ENCODE data around the gene NFE2L3. TPM values are rescaled to one million over a fixed set of nuclear protein-coding genes. Genes with fewer than 3 reads are reported as not detected.

Gene NFE2L3
- total and polyA plus RNA-seq, 9 of the 15 experiments (the other 6 are each of a cell fraction or from before 2014, with no cell fraction given), result 2.9 to 16.9 (median 12.4) TPM

- TF ChIP-seq CREB3 (tag; conservative IDR thresholded peaks at IDR 0.05; ENCODE audit: low read depth), result 0 out of 2 replicates have a peak, but pooled peaks have one; percentile 41
- TF ChIP-seq U2AF1 (optimal IDR thresholded peaks at IDR 0.05; ENCODE audit: low read depth, low read length), result no peak
- no peak for TF ChIP-seq BRF1 (IDR thresholded peaks at IDR 0.05; ENCODE audit: borderline replicate concordance, extremely low read depth, insufficient read length)
- TF ChIP-seq RCOR1 (IDR thresholded peaks at IDR 0.05; ENCODE audit: borderline replicate concordance in 1 of 2, low read depth in 2 of 2, low read length in 2 of 2), result no peak
- peak; percentile 99; the same call in 1 of the 2 replicates for TF ChIP-seq NFRKB (IDR thresholded peaks at IDR 0.05; ENCODE audit: low read depth)
Measured at GRCh38 chr7:26200038-26200443, 48.0 kb downstream of the NFE2L3 start (continued).

DNA sequence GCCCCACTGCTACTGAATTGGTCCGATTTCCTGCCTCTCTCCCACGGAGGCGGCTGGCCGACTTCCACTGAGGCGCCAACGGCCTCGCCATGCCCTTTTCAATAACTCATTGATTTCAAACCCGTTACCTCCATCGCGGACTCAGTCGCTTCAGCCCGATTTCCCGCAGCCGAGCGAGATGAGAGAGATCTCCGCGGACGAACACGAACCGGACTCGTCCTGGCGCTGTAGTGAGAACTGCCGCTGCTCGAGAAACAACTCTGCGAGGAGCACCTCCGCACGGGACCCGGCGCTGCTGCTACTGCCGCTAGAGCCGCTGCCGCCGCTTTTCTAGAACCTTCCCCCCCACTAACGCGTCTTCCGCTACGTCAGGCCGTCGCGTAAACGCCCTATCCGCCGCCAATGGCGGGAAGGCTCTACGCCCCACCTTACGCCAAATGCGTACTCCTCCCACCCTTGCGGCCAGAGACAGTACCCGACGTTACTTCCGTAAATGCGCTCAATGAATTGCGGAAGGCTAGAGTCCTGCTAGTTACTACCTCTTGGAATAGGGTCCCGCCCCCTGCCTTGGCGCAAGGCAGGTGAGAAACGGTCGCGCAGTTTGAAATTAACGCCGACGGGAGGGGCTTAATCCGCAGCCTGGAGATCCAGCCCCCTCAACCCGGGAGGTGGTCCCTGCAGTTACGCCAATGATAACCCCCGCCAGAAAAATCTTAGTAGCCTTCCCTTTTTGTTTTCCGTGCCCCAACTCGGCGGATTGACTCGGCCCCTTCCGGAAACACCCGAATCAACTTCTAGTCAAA lies 48.6 kb downstream of the NFE2L3 start, which contains the start of gene HNRNPA2B1:
HNRNPA2B1 (minus strand) TSS at position 303 of the 803 bp plus-strand sequence; CDS start at position 134, 169 bp downstream.
- in situ Hi-C loops (cut with MboI) (no loop called here), intact Hi-C loops (cut with micrococcal nuclease) (loop anchor here (1.0 to 10.0 kb wide), 5 partner anchors 84 to 338 kb away; no protein-coding TSS in a partner anchor)
- under 1% methylated on average over 71 of the region's 71 CpGs for WGBS (ENCODE audit: insufficient coverage, low coverage, missing lambda C conversion rate)
- Histone ChIP-seq H2AFZ (ENCODE audit: low read depth, low read length) (peak within 1 kb of the TSS; percentile 74), H3K27me3 (ENCODE audit: control insufficient read depth in 2 of 2, insufficient read depth in 2 of 2, low read length in 2 of 2) (no peaks in the 10 kb centered on the region), H3K9me1 (ENCODE audit: control insufficient read depth, insufficient read depth, low read length) (peaks cover 5% of the 10 kb centered on the region), H4K20me1 (replicated peaks; ENCODE audit: control insufficient read depth, insufficient read depth, low read length) (peaks cover 52% of the 10 kb centered on the region), H3K4me1 (replicated peaks in 1 of 2; ENCODE audit: control insufficient read depth in 2 of 2, insufficient read depth in 2 of 2, low read length in 2 of 2) (peaks cover 0 to 25% of the 10 kb centered on the region in 2 experiments; a peak in 2 of 5 replicates), H3K27ac (ENCODE audit: extremely low read depth, low read depth, low read length) (peak within 1 kb of the TSS; percentile 97), H3K4me2 (ENCODE audit: insufficient read depth, low read length) (peak within 1 kb of the TSS; percentile 89), H3K36me3 (ENCODE audit: control insufficient read depth, insufficient read depth, low read length) (peaks cover 70% of the 10 kb centered on the region), H3K4me3 (peak within 1 kb of the TSS; percentile 76), H3K9ac (ENCODE audit: insufficient read depth in 1 of 2, low read depth in 2 of 2, low read length in 2 of 2) (peak within 1 kb of the TSS; percentile 99), H3K9me3 (replicated peaks; ENCODE audit: control insufficient read depth, insufficient read depth, low read depth, low read length) (no peaks in the 10 kb centered on the region), H3K79me2 (ENCODE audit: control insufficient read depth, insufficient read depth, low read length) (peaks cover 93% of the 10 kb centered on the region)
- CTCF ChIA-PET (ENCODE audit: low intra/inter-chr PET ratio), result interaction anchor here (0.7 to 1.2 kb wide), 2 partner anchors 49 to 143 kb away, joined by 3 to 4 read pairs; partner anchors contain the start of gene NFE2L3
- peak; percentile 63 to 98 (median 74) for DNase-seq (ENCODE audit: extremely low read depth in 1 of 4, low spot score in 3 of 4)
- no TSS peak for BruUV-seq (replicated peaks)
- ATAC-seq, result peak; percentile 65
- peak; percentile 95 for FAIRE-seq
- POLR2A ChIA-PET, result interaction anchor here (0.5 to 5.1 kb wide), 39 partner anchors 8 to 317 kb away, joined by 3 to 80 read pairs (median 4); partner anchors contain the start of genes NFE2L3 and SNX10
- peak; percentile 99 for TF ChIP-seq HNRNPLL (IDR thresholded peaks at IDR 0.05; ENCODE audit: low read depth, low read length, poor library complexity, severe bottlenecking)
- no peak for TF ChIP-seq IFI16 (CRISPR knock-in tag; IDR thresholded peaks at IDR 0.05)
- TF ChIP-seq ELF4 (CRISPR knock-in tag; IDR thresholded peaks at IDR 0.05), result no peak
- TF ChIP-seq ELF1 (tag; IDR thresholded peaks at IDR 0.05), result peak; percentile 70; the same call in 1 of the 2 replicates
- TF ChIP-seq PHF21A (IDR thresholded peaks at IDR 0.05; ENCODE audit: borderline replicate concordance, low read depth), result no peak
- TF ChIP-seq GATA2 (CRISPR knock-in tag; IDR thresholded peaks at IDR 0.05), result no peak
- TF ChIP-seq NCOA1 (IDR thresholded peaks at IDR 0.05; ENCODE audit: low read depth), result 0 out of 2 replicates have a peak, but pooled peaks have one; percentile 39
- no peak for TF ChIP-seq ETV6 (IDR thresholded peaks at IDR 0.05; ENCODE audit: borderline replicate concordance in 1 of 2, low read depth in 2 of 2, low read length in 1 of 2)
- TF ChIP-seq ETV6 (CRISPR knock-in tag; IDR thresholded peaks at IDR 0.05; ENCODE audit: borderline replicate concordance), result no peak
- TF ChIP-seq XRCC4 (IDR thresholded peaks at IDR 0.05; ENCODE audit: extremely low read depth, insufficient read depth, insufficient read length), result no peak
